Transverse colon (tissue), 4 donors: ENCODE measurements around the gene HSH2D.

Experiments used
- POLR2AphosphoS5 ChIP-seq, 3 donors: sonication (generic); formaldehyde crosslinking; IDR thresholded peaks; one replicate each; pipeline ENCODE4 v1.6.1; 2016; ENCODE audit warnings: antibody characterized with exemption in 3 of 3
- TF ChIP-seq, protein P1 (sequence below), 5 experiments: fragments of 200-600 bp in 3 of 5; fragments of 450-650 bp in 2 of 5; sonication (generic) in 3 of 5; IDR thresholded peaks; 1 replicate in 2 of 5; 2 replicates in 3 of 5; pipeline ENCODE4 v1.5.1; 2016 to 2017; ENCODE audit warnings: antibody characterized with exemption in 5 of 5, inconsistent platforms in 3 of 5, mild to moderate bottlenecking in 2 of 5, moderate library complexity in 1 of 5

DNA sequence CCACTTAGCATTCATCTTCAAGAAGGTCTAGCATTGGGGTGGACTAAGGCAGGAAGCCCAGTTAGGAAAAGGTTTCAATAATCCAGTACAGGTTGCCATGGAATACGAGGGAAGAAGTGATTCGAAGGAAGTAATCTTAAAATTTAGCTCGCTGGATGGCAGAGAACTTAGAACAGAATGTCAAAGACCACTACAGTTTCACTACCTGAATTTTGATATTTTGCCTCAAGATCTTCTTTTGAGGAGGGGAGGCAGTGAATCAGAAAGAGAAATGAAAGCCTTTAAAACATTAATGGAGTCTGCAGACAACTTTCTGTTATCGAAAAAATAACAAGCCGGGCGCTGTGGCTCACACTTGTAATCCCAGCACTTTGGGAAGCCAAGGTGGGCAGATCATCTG, 38.8 kb upstream of the HSH2D start:
- TF ChIP-seq, protein P1, sequence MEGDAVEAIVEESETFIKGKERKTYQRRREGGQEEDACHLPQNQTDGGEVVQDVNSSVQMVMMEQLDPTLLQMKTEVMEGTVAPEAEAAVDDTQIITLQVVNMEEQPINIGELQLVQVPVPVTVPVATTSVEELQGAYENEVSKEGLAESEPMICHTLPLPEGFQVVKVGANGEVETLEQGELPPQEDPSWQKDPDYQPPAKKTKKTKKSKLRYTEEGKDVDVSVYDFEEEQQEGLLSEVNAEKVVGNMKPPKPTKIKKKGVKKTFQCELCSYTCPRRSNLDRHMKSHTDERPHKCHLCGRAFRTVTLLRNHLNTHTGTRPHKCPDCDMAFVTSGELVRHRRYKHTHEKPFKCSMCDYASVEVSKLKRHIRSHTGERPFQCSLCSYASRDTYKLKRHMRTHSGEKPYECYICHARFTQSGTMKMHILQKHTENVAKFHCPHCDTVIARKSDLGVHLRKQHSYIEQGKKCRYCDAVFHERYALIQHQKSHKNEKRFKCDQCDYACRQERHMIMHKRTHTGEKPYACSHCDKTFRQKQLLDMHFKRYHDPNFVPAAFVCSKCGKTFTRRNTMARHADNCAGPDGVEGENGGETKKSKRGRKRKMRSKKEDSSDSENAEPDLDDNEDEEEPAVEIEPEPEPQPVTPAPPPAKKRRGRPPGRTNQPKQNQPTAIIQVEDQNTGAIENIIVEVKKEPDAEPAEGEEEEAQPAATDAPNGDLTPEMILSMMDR (IDR thresholded peaks at IDR 0.05) = no peak
- no peak for TF ChIP-seq POLR2AphosphoS5 (IDR thresholded peaks at IDR 0.05)
